IPS-18a (cell line): ENCODE results near the gene PACSIN2.

ENCODE experiments used
- H3K27ac ChIP-seq: one replicate; pipeline ENCODE4 v1.5.1; 2013; ENCODE audit warnings: low read length
- H3K27me3 ChIP-seq: one replicate; pipeline ENCODE4 v1.6.1; 2013; ENCODE audit warnings: mild to moderate bottlenecking, low read length; ENCODE audit not compliant: control insufficient read depth, insufficient read depth
- H3K36me3 ChIP-seq: one replicate; pipeline ENCODE4 v1.6.1; 2013; ENCODE audit warnings: low read depth, low read length; ENCODE audit not compliant: control insufficient read depth
- H3K4me1 ChIP-seq: one replicate; pipeline ENCODE4 v1.6.1; 2013; ENCODE audit warnings: low read depth, low read length; ENCODE audit not compliant: control insufficient read depth
- H3K4me3 ChIP-seq: one replicate; pipeline ENCODE4 v1.5.1; 2013; ENCODE audit warnings: low read length
- H3K9ac ChIP-seq: one replicate; pipeline ENCODE4 v1.6.1; 2013; ENCODE audit warnings: mild to moderate bottlenecking, low read length, moderate library complexity
- H3K9me3 ChIP-seq: one replicate; pipeline ENCODE4 v1.6.1; 2013; ENCODE audit warnings: low read depth, low read length; ENCODE audit not compliant: control insufficient read depth

The PACSIN2 gene

DNA sequence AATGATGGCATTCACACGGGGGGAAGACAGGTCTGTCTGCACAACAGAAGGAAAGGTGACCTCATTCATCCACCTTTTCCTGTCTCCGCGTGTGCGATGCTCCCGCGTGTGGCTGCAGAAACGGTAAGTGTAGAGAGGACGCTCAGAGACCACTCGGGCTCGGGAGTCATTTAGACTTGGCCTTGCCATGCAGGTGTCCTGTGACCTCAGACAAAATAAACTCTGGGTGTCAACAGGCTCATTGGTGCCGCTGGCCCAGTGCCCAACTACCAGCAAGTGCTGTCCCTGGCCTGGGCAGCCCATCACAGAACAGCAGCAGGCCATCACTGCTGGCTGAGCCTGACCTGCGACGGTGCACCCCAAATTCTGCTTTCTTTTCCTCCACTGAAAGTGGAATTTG lies 109.7 kb downstream of the PACSIN2 start:
- Histone ChIP-seq H3K36me3 (no peaks in the 10 kb centered on the region), H3K9ac (no peak overlapping the region), H3K27me3 (no peaks in the 10 kb centered on the region), H3K27ac (no peak overlapping the region), H3K9me3 (no peaks in the 10 kb centered on the region), H3K4me1 (no peaks in the 10 kb centered on the region), H3K4me3 (no peak overlapping the region)

DNA sequence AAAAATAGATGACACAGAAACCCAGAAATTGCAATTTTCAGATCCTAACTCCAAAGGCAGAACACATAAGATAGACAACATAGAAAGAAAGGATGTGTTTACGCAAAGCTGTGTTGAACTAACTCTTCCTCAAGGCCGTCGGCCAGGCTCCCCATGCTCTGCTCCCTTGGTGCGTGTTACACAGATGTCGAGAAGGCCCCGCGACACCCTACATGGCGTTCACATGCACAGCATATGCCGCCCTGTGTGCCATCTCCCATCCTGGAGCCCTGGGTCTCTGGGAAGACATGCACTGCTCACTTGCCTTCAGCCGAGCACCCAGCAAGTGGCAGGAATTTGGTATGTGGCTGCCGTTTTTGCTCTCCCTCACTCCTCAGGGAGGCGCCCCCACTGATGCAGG lies 110.9 kb downstream of the PACSIN2 start:
- H3K9me3 ChIP-seq: no peaks in the 10 kb centered on the region
- no peak overlapping the region for H3K9ac ChIP-seq
- H3K4me3 ChIP-seq: no peak overlapping the region
- H3K36me3 ChIP-seq: no peaks in the 10 kb centered on the region
- no peak overlapping the region for H3K27ac ChIP-seq
- H3K27me3 ChIP-seq: no peaks in the 10 kb centered on the region
- H3K4me1 ChIP-seq: no peaks in the 10 kb centered on the region

DNA sequence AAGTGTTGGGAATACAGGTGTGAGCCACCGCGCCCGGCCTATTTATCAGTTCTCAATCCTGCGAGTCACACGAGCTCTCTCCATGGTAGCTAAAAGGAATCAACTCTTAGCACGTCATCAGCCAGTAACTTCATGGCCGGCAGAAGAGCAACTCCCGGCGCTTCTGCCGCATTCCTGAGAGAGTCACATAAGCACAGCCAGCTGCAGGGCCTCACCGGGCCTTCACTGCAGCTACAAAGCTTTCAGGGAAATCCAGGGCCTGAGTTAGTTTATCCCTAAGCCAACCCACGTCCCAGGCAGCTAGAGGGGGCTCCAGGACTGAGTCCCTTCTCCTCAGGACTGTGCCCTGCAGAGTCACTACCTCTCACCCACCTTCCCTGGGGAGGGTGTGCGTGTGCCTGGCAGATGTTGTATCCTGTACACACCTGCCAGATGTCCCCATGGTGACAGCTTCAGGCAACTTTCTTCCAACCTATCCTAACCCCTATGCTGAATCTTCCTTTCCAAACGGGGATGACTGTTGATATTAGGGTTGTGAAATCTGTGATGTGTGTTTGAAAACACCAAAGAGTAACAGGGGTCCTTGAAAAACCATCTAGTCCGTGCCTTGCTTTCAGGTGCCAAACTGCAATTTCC lies 112.0 kb downstream of the PACSIN2 start:
- Histone ChIP-seq H3K4me3 (no peak overlapping the region), H3K9ac (no peak overlapping the region), H3K9me3 (no peaks in the 10 kb centered on the region), H3K27ac (no peak overlapping the region), H3K27me3 (no peaks in the 10 kb centered on the region), H3K36me3 (no peaks in the 10 kb centered on the region), H3K4me1 (no peaks in the 10 kb centered on the region)

DNA sequence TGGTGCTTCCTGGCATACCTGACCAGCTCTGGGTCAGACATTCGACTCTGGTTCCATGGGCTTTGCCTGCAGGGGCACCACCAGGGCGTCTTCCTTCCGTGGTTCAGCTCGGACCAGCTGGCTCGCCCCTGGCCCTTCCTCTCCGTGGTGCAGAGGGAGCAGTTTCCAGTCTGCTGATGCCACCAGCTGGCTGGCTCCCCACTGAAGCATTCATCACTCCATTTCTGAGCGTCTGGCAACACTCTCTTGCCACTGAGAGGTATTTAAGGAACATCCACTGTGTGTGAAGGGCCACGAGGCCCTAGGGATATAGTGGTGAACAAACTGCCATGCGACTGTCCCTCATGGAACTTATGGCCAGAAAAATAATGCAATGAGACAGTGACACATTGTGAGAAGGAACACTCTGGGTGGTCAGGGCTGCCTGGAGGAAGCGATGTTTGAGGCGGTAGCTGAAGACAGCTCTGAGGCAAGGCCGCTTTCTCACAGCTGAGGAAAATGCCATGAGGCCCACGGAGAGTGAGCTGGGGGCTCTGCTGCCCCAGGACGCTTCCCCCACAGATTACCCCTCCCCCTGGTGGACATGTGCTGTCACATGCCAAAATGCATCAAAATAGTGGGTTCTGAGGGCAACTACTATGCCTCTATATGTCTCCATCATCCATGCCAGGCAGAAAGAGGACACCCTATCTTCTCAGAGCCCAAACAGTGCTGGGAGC lies 113.0 kb downstream of the PACSIN2 start:
- H3K4me1 ChIP-seq: no peaks in the 10 kb centered on the region
- no peak overlapping the region for H3K27ac ChIP-seq
- H3K9me3 ChIP-seq: no peaks in the 10 kb centered on the region
- no peak overlapping the region for H3K9ac ChIP-seq
- H3K4me3 ChIP-seq: no peak overlapping the region
- H3K27me3 ChIP-seq: no peaks in the 10 kb centered on the region
- H3K36me3 ChIP-seq: no peaks in the 10 kb centered on the region

DNA sequence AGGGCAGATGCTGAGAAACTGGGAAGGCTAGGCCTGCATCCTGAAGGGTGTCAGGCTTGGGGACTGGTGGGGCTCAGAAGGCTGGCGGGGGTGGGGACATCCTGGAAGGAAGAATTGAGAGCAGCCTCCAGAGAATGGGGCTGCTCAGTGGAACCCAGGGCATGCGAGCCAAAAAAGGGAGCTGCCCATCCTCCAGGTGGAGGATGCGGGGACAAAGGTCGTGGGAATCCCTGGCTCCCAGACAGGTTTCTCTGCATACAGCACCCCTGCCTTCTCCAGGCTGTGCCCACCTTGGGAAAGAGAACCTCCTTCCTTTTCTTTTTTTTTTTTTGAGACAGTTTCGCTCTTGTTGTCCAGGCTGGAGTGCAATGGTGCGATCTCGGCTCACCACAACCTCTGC lies 117.0 kb downstream of the PACSIN2 start:
- no peak overlapping the region for H3K9ac ChIP-seq
- no peaks in the 10 kb centered on the region for H3K9me3 ChIP-seq
- no peaks in the 10 kb centered on the region for H3K4me1 ChIP-seq
- no peak overlapping the region for H3K27ac ChIP-seq
- no peaks in the 10 kb centered on the region for H3K27me3 ChIP-seq
- no peaks in the 10 kb centered on the region for H3K36me3 ChIP-seq
- no peak overlapping the region for H3K4me3 ChIP-seq

DNA sequence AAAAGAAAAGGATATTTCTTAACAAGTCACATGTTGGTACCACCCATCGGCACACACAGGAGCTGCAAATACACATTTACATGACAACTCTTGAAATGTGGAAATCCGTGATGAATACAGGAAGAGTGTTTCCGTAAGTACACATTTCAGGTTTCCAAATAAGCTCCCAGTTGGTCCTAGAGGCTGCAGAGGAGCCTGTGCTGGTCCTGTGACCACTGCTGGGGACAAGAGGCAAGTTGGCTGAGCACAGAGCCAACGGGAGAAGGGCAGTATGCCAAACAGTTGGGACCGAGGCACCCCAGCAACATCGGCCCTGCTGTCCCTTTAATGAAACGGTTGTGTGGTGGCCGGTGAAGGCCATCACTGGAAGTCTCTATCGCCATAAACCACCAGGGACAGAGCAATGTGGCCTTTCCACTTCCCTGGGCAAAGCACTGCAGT lies 119.4 kb downstream of the PACSIN2 start:
- Histone ChIP-seq H3K9ac (no peak overlapping the region), H3K4me3 (no peak overlapping the region), H3K4me1 (no peaks in the 10 kb centered on the region), H3K27me3 (no peaks in the 10 kb centered on the region), H3K36me3 (no peaks in the 10 kb centered on the region), H3K9me3 (no peaks in the 10 kb centered on the region), H3K27ac (no peak overlapping the region)

DNA sequence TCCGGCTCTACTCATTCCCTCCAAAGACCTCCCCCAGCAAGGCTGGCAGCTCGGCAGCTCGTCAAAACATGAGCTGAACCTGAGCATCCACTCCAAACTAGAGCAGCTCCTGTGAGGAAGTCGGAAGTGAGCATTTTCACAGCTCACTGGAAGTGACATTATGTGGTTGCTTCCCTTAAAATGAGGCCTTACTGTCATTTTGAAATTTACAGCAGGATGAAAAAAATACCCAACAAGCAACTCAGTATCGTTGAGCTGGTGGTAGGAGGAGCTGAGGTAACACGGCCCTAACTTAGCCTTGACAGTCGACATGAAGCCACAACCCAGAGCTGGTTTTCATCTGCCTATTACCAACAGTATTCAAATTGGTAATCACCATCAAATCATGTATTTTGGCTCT lies 119.9 kb downstream of the PACSIN2 start:
- H3K4me1 ChIP-seq: no peaks in the 10 kb centered on the region
- no peak overlapping the region for H3K27ac ChIP-seq
- no peak overlapping the region for H3K9ac ChIP-seq
- no peaks in the 10 kb centered on the region for H3K36me3 ChIP-seq
- no peaks in the 10 kb centered on the region for H3K27me3 ChIP-seq
- no peak overlapping the region for H3K4me3 ChIP-seq
- no peaks in the 10 kb centered on the region for H3K9me3 ChIP-seq

DNA sequence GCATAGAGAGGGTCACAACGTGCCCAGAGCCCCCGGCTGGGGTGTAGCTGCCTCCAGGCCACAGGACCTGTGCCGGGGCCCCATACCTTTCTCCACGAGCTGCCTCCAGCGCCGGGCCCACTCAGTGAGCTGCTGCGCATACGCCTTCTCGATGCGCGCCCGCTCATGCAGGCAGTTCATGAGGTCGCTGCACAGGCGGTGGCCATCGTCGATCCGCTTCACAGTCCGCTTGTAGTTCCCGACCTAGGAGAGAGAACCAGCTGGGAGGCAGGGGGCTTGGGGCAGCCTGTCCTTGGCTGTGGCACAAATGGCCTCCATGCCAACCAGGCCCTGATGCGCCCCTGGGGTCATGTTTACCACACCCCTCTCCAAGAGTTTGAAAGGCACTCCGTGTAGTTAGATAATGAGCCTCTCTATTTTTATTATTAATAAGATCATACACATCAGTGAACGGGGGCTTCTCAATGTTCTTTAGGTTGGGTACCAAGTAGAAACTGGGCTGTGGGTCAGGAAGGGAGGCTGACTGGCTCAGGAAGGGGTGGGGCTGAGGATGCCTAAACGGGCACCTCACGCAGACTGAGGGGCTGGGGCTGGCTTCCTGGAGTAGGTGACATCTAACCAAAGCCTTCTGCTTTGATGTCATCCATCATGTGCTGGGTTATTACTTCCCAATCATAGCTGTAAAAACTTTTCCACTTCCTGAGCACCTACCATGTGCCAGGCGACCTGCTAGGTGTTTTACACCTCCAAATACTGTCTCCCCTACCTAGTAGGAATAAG lies 121.4 kb downstream of the PACSIN2 start:
- Histone ChIP-seq H3K27ac (no peak overlapping the region), H3K9ac (no peak overlapping the region), H3K4me1 (no peaks in the 10 kb centered on the region), H3K36me3 (peaks cover 5% of the 10 kb centered on the region), H3K4me3 (no peak overlapping the region), H3K27me3 (no peaks in the 10 kb centered on the region), H3K9me3 (no peaks in the 10 kb centered on the region)

DNA sequence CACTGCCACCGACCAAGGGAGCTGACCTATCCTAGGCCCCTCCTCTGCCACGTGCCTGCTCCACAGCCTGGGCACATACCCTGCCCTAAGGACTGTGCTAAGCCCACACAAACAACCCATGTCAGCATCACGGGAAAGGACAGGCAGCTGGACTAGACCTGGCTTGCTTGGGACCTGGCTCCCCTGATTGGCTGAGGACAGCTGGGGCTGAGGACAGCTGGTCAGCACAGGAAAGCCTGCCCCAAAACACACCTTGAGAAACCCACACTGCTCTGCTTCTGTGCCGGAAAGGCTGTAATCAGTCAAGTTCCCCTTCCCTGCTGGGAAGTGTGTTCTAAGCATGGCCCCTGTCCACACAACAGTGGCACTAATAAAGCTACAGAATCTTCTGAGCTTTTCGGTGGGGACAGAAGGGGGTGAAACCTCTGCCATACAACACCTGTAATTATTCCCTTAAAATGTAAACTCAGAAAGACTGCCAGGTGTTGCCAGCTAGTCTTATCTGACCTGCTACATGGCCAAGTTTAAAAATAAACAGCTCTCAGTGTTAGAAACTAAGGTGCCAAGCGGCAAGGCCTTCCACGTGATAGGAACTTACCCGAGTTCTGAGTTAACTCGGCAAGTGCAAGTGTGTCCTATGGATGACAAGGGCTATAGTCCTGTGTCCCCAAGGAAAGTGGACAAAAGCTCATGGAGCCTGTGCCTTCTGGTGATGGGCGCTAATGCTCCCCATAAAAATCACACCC lies 122.2 kb downstream of the PACSIN2 start:
- no peaks in the 10 kb centered on the region for H3K27me3 ChIP-seq
- no peak overlapping the region for H3K4me3 ChIP-seq
- H3K4me1 ChIP-seq: no peaks in the 10 kb centered on the region
- H3K9me3 ChIP-seq: no peaks in the 10 kb centered on the region
- H3K9ac ChIP-seq: no peak overlapping the region
- no peak overlapping the region for H3K27ac ChIP-seq
- H3K36me3 ChIP-seq: peaks cover 10% of the 10 kb centered on the region

DNA sequence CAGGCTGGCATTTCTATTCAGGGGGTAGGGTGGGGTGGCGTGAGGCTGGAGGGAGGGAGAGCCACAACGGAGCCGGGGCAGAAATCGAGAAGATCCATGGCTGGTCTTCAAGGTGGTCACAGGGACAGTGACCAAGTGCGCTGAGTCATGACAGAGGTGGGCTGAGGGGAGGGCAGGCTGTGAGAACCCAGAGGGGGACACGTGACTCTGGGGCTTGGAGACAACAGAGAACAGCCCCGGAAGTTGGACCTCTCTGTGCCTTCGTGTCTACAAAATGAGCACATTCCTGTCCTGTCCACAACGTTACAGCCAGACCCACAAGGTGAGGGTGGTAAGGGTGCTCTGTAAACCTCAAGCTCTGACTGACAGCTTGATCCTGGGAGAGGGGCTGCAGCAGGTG lies 122.8 kb downstream of the PACSIN2 start:
- Histone ChIP-seq H3K9ac (no peak overlapping the region), H3K27ac (no peak overlapping the region), H3K27me3 (no peaks in the 10 kb centered on the region), H3K9me3 (no peaks in the 10 kb centered on the region), H3K36me3 (peaks cover 13% of the 10 kb centered on the region), H3K4me3 (no peak overlapping the region), H3K4me1 (no peaks in the 10 kb centered on the region)

DNA sequence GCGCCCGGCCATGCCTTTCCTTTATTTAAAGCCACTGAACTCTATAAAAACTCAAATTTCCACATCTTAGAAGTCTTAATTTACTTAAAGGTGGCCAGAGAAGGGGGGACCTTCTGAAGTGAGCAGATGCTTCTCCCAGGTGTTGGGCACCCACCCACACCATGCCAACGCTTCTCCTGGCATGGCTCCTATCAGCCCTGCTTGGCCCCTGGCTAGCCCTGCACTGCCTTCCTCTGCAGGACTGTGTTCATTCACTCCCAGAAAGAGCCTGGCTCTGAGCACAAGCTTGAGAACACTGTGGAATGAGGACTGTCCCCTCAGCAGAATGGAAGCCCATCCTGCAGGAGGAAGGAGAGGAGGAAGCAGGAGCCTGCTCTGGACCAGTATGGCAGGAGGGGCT lies 123.3 kb downstream of the PACSIN2 start:
- Histone ChIP-seq H3K9me3 (no peaks in the 10 kb centered on the region), H3K9ac (no peak overlapping the region), H3K27me3 (no peaks in the 10 kb centered on the region), H3K27ac (no peak overlapping the region), H3K4me1 (no peaks in the 10 kb centered on the region), H3K36me3 (peaks cover 17% of the 10 kb centered on the region), H3K4me3 (no peak overlapping the region)
